ENCODE measurements around the gene PLEKHH2.
"Not testable (repeated sequence)": the region's sequence is repeated elsewhere in the genome, so short reads cannot be mapped to it uniquely, and the experiment has no call there.

PLEKHH2 gene

DNA sequence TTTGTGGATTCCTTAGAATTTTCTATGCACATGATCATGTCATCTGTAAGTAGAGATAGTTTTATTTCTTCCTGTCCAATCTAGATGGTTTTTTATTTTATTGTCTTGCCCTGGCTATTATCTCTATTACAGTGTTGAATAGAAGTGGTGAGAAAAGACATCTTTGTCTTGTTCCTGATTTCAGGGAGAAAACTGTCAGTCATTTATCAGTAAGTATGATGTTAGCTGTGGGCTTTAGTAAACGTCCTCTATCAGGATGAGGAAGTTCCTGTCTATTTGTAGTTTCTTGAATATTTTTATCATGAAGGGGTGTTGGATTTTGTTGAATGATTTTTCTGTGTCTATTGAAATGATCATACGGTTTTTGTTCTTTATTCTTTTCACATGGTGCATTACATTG, 5.3 kb downstream of the PLEKHH2 start:
- DNase-seq: no peak

DNA sequence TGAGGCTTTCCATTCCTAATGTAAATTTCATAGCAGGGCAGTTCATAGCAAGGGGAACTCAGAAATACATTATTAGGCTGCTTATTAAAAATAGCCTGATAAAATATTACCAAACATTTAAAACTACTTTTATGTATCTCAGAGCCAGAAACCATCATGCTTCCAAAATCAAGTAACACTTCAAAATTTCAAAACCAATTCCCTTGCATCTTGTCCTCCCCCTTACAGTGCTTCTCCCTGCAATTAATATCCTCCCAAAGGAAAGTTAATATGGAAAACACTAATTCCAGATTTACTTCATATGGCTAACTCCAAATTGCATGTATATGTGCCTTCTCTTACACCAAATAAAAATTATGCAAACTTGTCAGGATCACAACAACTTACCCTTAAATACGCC, 6.6 kb downstream of the PLEKHH2 start:
- DNase-seq: no peak

DNA sequence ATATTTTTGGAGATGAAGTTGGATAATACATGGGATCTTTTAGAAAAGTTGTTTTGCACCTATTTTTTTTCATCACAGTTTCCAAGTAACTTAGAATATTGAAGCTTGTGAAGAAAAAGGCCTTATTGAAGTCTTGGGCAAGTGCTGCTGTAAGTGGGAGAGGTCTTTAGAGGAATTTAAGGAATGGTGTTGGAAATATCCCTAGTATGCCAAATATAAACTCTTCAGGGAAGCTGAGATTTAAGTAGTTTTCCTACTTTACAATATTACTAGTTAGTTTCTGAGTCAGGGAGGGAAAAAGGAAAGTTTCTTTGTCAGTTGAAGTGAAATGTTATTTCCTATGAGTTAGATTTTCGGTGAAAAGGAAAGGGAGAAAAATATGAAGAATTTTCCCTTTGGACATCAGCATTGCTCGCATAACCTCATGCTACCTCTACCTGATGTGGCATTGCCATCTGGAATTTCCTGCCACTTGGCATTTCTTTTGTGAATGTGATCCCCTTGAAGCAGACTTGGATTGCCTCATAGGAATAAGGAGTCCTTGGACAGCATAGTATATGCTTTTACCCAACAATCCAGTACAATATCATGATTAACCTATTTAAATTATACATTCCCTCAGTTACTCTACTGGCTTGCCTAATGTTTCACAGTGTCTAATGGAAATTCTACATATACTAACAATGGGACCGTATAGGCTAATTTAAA, 12.1 kb downstream of the PLEKHH2 start:
- DNase-seq: no peak

DNA sequence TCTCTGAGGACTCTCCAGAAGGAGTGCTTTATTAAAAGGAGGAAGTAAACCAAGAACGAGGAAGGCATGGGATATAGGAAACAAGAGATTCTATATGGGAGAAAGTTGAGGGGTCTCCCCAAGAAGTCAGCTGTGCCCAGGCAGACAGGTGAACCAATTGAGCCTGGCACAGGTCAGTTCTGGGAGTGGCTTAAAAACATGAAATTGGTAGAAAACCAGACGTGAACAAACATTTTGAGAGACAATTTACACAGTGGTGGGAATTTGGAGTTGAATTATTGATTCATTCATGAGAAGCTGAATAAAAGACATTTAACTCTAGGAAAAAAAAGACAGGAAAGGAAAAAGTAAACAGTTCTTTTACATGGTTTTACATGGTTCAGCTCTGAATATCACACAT, 16.4 kb downstream of the PLEKHH2 start:
- DNase-seq: no peak

DNA sequence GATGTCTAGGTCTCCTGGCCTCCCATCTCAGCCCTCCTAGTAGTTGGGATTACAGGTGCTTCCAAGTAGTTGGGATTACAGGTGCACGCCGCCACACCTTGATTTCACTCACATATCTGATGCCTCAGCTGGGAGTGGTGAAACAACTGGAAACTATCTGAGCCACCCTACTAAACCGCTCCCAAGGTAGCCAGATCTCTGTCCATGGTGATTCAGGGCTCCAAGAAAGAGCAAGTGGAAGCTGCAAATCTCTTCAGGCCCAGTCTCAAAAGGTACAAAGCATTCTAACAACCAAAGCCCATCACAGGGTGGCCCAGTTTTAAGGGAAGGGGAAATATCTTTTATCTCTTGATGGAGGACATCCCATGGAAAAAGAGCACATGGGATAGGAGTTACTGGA, 20.2 kb downstream of the PLEKHH2 start:
- no peak for DNase-seq

DNA sequence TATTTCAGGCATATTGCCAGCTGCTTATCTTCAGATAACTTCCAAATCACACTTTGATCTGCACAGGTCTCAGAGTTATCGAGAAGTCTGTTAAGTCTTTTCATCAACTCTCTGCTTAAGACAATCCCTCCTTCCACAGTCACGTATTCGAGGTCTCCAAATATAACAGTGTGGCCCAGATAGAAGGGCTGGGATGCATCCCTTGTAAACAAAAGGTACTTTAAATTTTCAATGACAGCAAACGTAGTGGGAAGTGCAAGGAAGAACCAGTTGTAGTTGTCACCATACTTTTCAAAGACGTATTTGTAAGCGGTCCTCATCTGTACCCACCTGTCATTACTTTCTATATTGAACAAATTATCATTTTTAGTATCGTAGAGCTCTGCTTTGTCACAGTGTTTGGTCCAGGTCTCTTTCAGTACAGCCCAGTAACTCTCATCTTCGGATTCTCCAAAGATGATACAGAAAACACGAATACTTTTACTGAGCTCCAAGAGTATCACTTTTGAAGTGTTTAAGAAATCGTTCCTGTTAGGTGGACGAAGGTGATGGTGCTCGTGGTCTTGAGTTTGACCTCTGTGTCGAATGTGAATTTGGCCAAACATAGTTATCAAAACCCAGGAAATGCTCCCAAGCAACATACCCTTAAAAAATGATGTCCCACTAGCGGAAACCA, 38.7 kb downstream of the PLEKHH2 start:
- DNase-seq: no peak

DNA sequence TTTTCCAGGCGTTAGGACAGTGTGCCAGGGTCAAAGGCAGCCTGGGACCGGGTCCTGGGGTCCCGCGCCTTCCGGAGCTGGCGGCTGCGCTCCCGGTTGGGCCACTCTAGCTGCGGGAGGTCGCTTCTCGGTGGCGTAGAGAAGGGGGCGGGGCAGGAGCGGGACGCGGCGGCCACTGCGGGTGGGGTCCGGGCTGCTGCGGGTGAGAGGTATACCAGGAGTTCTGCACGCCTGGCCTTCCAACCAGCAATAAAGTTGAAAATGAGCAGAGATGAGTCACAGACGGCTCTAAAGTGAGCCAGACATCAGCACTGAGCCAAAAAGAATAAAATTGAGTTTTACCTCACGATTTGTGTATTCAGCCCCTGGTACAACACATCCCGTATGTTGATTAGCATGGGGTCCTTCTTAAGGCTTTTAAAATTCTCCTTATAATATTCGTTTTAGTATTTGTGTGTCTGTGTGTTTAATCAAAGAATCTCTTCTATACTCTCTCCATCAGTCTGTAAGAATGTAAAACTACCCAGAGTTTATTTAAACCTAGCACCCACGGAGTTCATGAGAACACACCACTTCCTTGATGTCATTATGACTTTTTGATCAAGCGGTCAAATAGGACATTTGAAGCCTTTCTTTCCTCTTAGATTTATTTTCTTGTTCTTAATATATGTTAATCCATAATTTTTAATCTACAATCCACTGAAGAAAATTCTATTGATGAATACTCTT, 39.4 kb downstream of the PLEKHH2 start, which contains the start of gene C1GALT1C1L:
TSS of gene C1GALT1C1L (minus strand) at position 108 of the 729 bp plus-strand sequence. CDS start at position 1, 107 bp downstream.
- DNase-seq: peak; percentile 61

DNA sequence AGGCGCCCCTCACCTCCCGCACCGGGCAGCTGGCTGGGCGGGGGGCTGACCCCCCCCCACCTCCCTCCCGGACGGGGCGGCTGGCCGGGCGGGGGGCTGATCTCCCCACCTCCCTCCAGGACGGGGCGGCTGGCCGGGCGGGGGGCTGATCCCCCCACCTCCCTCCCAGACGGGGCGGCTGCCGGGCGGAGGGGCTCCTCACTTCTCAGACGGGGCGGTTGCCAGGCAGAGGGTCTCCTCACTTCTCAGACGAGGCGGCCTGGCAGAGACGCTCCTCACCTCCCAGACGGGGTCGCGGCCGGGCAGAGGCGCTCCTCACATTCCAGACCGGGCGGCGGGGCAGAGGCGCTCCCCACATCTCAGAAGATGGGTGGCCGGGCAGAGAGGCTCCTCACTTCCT, 40.7 kb downstream of the PLEKHH2 start:
- DNase-seq: not testable (repeated sequence)

DNA sequence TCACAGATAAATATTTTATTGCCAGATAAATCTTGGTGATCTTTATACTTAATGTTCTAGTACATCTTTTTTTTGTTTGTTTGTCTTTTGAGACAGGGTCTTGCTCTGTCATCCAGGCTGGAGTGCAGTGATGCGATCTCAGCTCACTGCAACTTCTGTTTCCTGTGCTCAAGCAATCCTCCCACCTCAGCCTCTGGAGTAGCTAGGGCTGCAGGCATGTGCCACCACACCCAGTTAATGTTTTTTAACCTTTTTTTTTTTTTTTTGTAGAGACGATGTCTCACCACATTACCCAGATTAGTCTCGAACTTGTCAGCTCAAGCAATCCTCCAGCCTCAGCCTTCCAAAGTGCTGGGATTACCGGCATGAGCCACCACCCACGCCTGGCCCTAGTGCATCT, 48.3 kb downstream of the PLEKHH2 start:
- DNase-seq: no peak

DNA sequence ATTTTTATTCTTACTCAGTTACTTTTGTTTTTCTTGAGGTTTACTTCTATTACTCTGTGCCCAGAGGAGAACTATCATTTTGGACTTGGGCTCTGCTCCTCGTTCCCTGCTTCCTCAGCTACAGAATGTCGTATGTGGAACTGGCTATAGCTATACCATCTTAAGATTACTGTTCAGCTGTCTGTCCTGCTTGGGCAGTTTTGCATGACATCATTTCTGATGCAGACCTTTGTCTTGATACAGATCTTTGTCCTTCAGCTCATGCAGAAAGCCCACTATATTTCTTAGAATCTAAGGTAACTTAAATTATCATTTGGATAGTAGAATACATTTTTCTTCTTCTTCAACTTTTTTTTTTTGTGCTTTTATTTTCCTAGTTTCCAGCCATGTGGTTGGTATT, 52.9 kb downstream of the PLEKHH2 start:
- DNase-seq: no peak

DNA sequence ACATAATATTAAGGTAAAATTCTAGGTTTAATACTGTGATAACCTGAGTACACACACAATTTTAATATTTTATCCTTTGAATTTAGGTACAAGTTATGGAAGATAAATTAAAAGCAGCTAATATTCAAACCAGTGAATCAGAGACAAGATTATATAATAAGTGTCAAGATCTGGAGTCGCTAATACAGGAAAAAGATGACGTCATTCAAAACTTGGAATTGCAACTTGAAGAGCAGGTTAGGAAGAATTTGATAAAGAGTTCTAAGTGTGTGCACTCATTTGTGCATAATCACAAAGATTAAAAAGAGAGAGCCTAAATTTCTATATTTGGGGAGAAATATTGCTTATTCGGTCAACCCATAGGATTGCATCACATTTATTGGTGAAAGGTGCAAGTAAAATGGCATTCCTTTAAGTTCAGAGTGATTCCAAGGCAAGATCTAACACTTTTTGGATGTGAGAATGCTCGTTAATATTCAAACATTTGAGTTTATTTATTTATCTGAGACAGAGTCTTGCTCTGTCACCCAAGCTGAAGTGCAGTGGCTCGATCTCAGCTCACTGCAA, 55.5 kb downstream of the PLEKHH2 start:
- no peak for DNase-seq

DNA sequence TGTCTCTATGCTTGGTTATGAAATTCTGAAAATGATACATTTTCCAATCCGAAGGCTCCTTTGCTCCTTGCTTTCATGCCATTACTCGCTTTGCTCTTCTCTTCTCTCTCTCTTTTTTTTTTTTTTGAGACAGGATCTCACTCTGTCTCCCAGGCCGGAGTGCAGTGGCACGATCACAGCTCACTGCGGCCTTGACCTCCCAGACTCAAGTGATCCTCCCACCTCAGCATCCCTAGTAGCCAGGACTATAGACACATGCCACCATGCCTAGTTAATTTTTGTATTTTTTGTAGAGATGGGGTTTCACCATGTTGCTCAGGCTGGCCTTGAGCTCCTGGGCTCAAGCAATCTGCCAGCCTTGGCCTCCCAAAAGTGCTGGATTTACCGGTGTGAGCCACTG, 61.1 kb downstream of the PLEKHH2 start:
- not testable (repeated sequence) for DNase-seq

DNA sequence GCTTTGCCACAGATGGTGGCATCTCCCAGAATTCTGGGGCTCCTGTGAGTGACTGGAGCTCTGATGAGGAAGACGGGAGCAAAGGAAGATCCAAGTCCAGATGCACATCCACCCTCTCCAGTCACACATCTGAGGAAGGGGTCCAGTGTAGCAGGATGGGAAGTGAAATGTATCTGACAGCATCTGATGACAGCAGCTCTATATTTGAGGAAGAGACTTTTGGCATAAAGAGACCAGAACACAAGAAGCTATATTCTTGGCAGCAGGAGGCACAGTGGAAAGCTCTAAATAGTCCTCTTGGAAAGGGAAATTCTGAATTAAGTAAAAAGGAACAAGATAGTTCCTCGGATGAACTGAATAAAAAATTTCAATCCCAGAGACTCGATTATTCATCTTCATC, 62.7 kb downstream of the PLEKHH2 start:
- no peak for DNase-seq

DNA sequence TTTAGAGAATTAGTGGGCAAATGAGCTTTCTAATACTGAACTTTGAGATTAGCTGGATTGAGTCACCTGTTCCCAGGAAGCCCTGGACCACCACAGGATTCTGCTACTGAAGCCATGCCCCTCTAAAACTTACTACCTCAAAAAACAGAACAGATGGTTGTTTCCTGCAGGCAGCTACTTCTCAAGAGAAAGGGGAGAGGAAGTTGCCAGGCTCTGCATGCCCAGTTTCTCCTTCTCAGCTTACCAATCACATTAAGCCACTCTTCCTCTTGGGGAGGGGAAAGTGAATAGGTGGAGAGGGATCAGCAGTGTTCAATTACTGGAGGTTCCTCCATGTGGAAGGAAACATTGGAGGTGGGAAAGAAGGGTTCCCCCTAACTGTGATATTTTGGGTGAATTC, 64.1 kb downstream of the PLEKHH2 start:
- DNase-seq: no peak

DNA sequence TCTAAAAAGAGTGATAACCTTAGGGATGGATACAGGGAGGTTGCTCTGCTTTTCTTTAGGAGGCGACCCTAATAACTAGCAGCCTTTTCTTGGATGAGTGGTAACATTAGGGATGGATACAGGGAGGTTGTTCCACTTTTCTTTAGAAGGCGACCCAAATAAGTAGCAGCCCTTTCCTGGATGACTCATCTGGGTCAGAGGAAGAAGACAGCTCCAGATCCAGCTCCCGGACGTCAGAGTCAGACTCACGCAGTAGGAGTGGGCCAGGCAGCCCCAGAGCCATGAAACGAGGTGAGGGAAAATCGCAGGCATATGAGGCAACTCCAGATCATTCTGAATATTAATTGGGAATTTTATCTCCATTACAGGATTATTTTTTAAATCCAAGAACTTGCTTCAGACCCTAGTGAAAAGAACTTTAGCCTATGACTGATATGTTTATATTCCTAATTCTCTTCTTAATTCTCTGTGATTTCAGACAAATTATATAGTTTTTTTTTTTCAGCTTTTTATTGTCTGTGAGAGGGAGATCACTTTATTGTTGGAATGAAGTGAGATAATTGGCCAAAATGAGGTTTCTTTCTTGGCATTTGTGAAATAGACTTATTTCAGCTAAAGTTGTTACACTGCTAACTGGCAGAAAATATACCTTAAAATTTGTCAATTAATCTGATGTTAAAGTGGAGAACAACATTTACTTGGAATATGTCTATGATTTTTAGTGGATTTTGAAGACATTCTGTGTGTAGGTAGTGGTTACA, 70.4 kb downstream of the PLEKHH2 start:
- DNase-seq: no peak

DNA sequence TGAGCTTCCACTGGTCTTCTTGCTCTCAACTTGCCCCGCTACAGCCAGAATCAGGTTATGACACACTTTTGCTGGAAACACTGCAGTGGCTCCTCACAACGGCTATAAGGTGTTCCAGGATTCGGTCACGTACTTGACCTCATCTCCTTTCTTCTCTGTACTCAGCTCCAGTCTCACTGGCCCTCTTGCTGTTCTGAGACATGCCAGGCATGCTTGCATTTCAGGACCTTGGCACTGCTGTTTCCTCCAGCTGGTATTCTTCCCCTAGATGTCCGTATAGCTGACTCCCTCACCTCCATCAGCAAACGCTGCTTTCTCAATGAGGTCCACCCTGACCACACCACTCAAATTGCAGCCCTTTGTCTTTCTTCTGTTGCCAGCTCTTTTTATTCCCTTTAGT, 71.1 kb downstream of the PLEKHH2 start:
- DNase-seq: no peak

DNA sequence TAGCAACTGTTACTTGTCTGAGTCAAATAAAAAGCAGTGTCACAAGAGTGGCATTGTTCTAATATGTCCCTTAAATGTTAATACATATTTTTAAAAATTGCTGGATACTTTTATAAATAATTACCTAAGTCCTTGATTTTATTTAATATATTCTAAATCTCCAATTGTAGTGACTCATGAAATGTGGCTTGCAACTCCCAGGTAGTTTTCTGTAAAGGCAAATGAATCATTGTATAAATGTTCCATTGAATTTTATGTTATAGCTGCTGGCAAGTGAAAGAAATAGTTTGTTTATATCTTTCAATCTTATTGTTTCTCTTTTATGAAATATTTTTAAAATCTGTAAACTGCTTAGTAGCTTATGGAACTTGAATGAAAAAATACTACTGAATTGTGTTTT, 71.8 kb downstream of the PLEKHH2 start:
- no peak for DNase-seq

DNA sequence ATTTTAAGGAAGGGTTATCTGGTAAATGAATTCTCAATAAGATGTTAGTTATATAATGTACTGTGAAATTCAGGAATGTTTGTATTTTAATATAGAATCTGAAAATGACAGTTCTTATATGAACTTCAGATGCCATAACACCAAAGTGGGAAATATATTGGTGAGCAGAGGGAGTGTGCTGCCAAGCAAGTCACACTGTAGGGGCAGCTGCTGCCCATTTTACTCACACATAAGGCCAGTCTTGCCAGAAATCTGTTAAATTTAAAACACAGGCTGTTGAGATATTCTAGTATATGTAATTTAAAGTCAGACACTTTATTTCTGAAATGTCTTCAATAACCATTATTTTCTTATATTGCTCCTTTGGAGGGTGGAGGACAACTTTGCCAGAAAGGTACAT, 73.8 kb downstream of the PLEKHH2 start:
- no peak for DNase-seq

DNA sequence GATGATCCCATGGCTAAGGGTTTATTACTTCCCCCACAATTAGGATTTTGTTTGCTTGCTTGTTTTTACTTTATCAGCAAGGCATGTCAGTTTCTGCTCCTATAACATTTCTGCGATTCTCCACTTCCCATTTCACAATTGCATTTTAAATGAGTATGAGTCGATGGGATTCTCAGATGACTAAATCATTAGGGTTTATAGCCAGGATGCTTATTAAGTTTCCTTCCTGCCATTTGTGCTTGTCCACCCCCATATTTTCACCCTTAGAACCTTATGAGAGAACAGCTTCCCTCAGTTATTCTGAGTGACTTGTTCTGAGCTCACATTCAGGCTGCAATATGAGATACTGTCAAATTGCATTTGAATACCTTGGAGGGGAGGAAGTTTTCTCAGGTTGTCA, 77.1 kb downstream of the PLEKHH2 start:
- DNase-seq: no peak

DNA sequence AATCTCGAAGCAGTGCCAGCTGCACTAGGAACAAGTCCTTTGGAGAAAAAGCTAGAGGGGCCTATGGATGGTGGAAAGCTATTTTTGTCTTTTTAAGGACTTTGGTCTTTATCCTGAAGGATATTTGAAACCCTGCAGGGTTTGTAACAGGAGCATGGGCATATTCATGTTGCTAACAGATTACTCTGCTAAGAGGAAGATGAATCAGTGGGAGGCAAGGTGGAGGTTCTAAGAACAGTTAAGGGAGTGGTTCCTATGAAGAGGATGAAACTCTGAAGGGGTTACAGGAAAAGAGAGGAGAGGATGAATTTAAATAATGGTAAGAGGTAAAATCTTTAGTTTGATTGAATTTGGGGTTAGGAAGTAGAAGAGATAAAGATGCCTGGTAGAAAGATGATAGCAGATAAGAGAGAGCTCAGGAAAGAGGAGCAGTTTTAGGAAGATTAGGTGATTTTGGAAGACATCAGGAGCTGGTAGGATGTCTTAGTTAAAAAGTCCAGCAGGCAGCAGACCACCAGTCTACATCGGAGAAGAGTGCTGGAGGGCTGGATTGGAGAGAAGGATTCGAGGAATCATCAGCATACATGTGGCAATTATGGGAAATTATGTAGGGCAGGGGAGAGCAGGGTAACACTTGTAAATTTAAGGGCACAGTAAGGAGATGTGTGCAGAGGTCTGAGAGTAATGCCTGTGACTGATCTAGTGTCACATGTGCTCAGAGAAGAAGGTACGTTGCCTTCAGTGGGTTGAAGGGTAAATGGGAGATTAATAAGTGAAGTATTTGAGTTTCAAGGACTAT, 78.4 kb downstream of the PLEKHH2 start:
- no peak for DNase-seq

DNA sequence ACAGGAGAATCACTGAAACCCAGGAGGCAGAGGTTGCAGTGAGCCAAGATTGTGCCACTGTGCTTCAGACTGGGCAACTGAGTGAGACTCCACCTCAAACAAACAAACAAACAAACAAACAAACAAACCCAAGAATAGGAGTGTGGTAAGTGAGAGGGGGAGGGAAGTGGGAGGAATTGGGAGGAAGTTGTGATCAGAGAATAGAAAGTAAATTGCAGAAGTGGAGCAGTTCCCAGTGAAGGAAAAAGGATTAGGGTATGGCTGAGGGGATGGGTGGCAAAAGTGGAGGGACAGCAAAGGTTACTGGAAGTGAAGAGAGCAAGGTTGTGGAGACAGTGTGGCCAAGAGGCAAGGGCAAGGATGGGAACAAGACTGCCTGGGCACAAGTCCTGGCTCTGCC, 80.3 kb downstream of the PLEKHH2 start:
- DNase-seq: no peak

DNA sequence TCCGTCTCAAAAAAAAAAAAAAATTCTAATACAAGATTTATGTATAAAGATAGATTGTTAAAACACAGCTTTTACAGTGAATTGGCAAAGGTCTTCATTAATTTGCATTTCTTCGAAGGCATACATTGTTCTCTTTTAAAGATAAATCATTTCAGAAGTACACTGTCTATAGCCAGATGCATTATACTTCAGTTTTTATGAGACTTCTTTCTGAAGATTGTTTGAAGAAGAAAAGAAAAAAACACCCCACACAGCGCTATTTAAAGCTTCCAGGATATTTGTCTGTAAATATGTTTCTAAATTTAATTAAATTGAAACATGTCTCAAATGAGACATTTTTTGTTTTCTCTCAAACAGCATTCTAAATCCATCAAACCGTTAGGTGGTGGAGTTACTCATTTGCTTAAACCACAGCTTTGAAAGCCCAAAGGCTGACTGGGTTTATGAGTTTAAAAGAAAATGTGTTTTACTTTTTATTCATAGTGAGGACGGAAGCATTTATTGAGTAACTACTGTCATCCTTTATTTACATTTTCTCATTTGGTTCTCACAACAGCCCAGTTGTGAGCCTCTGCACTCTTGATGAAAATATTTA, 81.6 kb downstream of the PLEKHH2 start:
- DNase-seq: no peak

All from NCI-H1694 treated with DMSO at 0.1 percent for 48 hours (cell line).